HTR-8/SVneo (cell line): Measurements from ENCODE around the gene NISCH.

Experiments used
- DNase-seq: peaks from one replicate; pipeline ENCODE4 v3.0.0; 2011; ENCODE audit warnings: low spot score, mixed read lengths; ENCODE audit not compliant: insufficient read length
- FAIRE-seq: peaks from 2 replicates; lab custom pipeline; 2011; peaks lifted over from hg19 to GRCh38; lab: Jason Lieb, UNC

The NISCH gene

GRCh38 chr3:52487788-52488691 lies 32.6 kb downstream of the NISCH start:
- FAIRE-seq = no peak
- DNase-seq = no peak

GRCh38 chr3:52488746-52489145 lies 33.3 kb downstream of the NISCH start:
- DNase-seq (no peak), FAIRE-seq (no peak)

- no peak for DNase-seq
- no peak for FAIRE-seq
Measured at GRCh38 chr3:52489453-52489852, 34.0 kb downstream of the NISCH start.

GRCh38 chr3:52490035-52490938 lies 34.9 kb downstream of the NISCH start:
- no peak for FAIRE-seq
- DNase-seq = no peak

GRCh38 chr3:52490939-52491526 lies 35.6 kb downstream of the NISCH start:
- no peak for FAIRE-seq
- no peak for DNase-seq

- FAIRE-seq (no peak), DNase-seq (no peak)
Measured at GRCh38 chr3:52492059-52492458, 36.7 kb downstream of the NISCH start.

- no peak for FAIRE-seq
- no peak for DNase-seq
Measured at GRCh38 chr3:52493232-52494017, 38.0 kb downstream of the NISCH start.

- no peak for FAIRE-seq
- DNase-seq = no peak
Measured at GRCh38 chr3:52494445-52494844, 39.0 kb downstream of the NISCH start.

GRCh38 chr3:52494886-52495495 lies 39.6 kb downstream of the NISCH start, which contains the start of gene STAB1:
TSS of gene STAB1 (plus strand) at chr3:52495338. CDS start at chr3:52495414, 76 bp downstream.
- DNase-seq = no peak
- FAIRE-seq = no peak

GRCh38 chr3:52495777-52496602 lies 40.6 kb downstream of the NISCH start:
- FAIRE-seq = no peak
- peak; percentile 24 for DNase-seq

GRCh38 chr3:52498137-52499054 lies 43.0 kb downstream of the NISCH start:
- FAIRE-seq (no peak), DNase-seq (no peak)

- no peak for FAIRE-seq
- no peak for DNase-seq
Measured at GRCh38 chr3:52501046-52501445, 45.6 kb downstream of the NISCH start.

GRCh38 chr3:52502001-52502400 lies 46.6 kb downstream of the NISCH start:
- DNase-seq (no peak), FAIRE-seq (no peak)

GRCh38 chr3:52502808-52503350 lies 47.5 kb downstream of the NISCH start:
- FAIRE-seq (no peak), DNase-seq (no peak)

GRCh38 chr3:52503788-52504424 lies 48.5 kb downstream of the NISCH start:
- FAIRE-seq (no peak), DNase-seq (no peak)

GRCh38 chr3:52504977-52505376 lies 49.6 kb downstream of the NISCH start:
- no peak for DNase-seq
- FAIRE-seq = no peak
